GM18861 (cell line): ENCODE data around the gene C3orf18.

ENCODE experiments used
- ATAC-seq: cut with Tn5 transposase; IDR thresholded peaks from one replicate; pipeline ENCODE4 v1.9.1; 2021; ENCODE audit not compliant: unreplicated experiment

Gene C3orf18

GRCh38 chr3:50567386-50568167 is at the start of gene C3orf18:
TSS of gene C3orf18 (minus strand) at chr3:50567747. CDS start at chr3:50565699, 2,048 bp downstream.
- ATAC-seq: peak; percentile 86

- ATAC-seq: peak; percentile 50
Measured at GRCh38 chr3:50616770-50617095, 49.2 kb upstream of the C3orf18 start.

GRCh38 chr3:50616003-50616769 is 48.6 kb upstream of the C3orf18 start:
- peak; percentile 28 for ATAC-seq

GRCh38 chr3:50615190-50615589 is 47.6 kb upstream of the C3orf18 start:
- ATAC-seq: no peak

- no peak for ATAC-seq
Measured at GRCh38 chr3:50612970-50613846, 45.7 kb upstream of the C3orf18 start.

GRCh38 chr3:50612234-50612882 is 44.8 kb upstream of the C3orf18 start:
- no peak for ATAC-seq

- peak; percentile 53 for ATAC-seq
Measured at GRCh38 chr3:50611464-50612233, 44.1 kb upstream of the C3orf18 start, which contains the start of gene CISH. TSS of gene CISH (minus strand) at chr3:50611774. CDS start at chr3:50611650, 124 bp downstream.

GRCh38 chr3:50610992-50611463 is 43.5 kb upstream of the C3orf18 start:
- ATAC-seq: no peak

- no peak for ATAC-seq
Measured at GRCh38 chr3:50610181-50610971, 42.8 kb upstream of the C3orf18 start.

GRCh38 chr3:50609763-50610085 is 42.2 kb upstream of the C3orf18 start:
- no peak for ATAC-seq

GRCh38 chr3:50609071-50609762 is 41.7 kb upstream of the C3orf18 start:
- no peak for ATAC-seq

- ATAC-seq: no peak
Measured at GRCh38 chr3:50608278-50608677, 40.7 kb upstream of the C3orf18 start.

- no peak for ATAC-seq
Measured at GRCh38 chr3:50607271-50608091, 39.9 kb upstream of the C3orf18 start.

GRCh38 chr3:50606596-50606995 is 39.0 kb upstream of the C3orf18 start:
- no peak for ATAC-seq

- no peak for ATAC-seq
Measured at GRCh38 chr3:50605901-50606326, 38.4 kb upstream of the C3orf18 start.

GRCh38 chr3:50604628-50605588 is 37.4 kb upstream of the C3orf18 start:
- ATAC-seq: no peak
